Calu3 (cell line): ENCODE measurements around the gene TNFRSF8. TPM values are rescaled to one million over a fixed set of nuclear protein-coding genes. Genes with fewer than 3 reads are reported as not detected.

Experiments
- BruUV-seq: library from RNA; stranded (reverse); fragments of 400-500 nt; replicated peaks from 2 replicates; lab custom pipeline; 2021; lab: Mats Ljungman, UMichigan
- CTCF ChIA-PET: fragments of 300-600 bp; sonication (Branson Sonifier 250); formaldehyde crosslinking; loops from one replicate; lab custom pipeline; 2022; ENCODE audit warnings: antibody characterized with exemption; lab: Charles Lee
- DNase-seq: peaks from one replicate; pipeline ENCODE4 v3.0.0; 2022
- H3K27ac Mint-ChIP-seq: one replicate; pipeline ENCODE4 v1.8.0; 2022; ENCODE audit warnings: mixed read lengths; ENCODE audit not compliant: unreplicated experiment
- H3K27me3 Mint-ChIP-seq: one replicate; pipeline ENCODE4 v1.8.0; 2022; ENCODE audit warnings: mixed read lengths; ENCODE audit not compliant: unreplicated experiment
- H3K36me3 Mint-ChIP-seq: one replicate; pipeline ENCODE4 v1.8.0; 2022; ENCODE audit warnings: mild to moderate bottlenecking, moderate library complexity, mixed read lengths; ENCODE audit not compliant: insufficient read depth, unreplicated experiment
- H3K4me1 Mint-ChIP-seq: one replicate; pipeline ENCODE4 v1.8.0; 2022; ENCODE audit warnings: mild to moderate bottlenecking, low read depth, mixed read lengths; ENCODE audit not compliant: unreplicated experiment
- H3K4me3 Mint-ChIP-seq: one replicate; pipeline ENCODE4 v1.8.0; 2022; ENCODE audit warnings: mild to moderate bottlenecking, low read depth, moderate library complexity, mixed read lengths; ENCODE audit not compliant: unreplicated experiment
- H3K9me3 Mint-ChIP-seq: one replicate; pipeline ENCODE4 v1.8.0; 2022; ENCODE audit warnings: low read depth, mixed read lengths; ENCODE audit not compliant: unreplicated experiment
- intact Hi-C: fragments of 100-400 bp; cut with micrococcal nuclease; formaldehyde crosslinking; loops from one replicate; pipeline ENCODE4 v1.10.0; 2022; ENCODE audit not compliant: unreplicated experiment
- total RNA-seq: library from RNA; stranded (reverse); gene quantifications from 2 replicates; pipeline ENCODE4 v1.2.3, GENCODE V29; 2022
- TF ChIP-seq, protein P1 (sequence below): fragments of 200-600 bp; IDR thresholded peaks from one replicate; pipeline ENCODE4 v1.8.0; 2022; ENCODE audit warnings: antibody characterized with exemption; ENCODE audit not compliant: unreplicated experiment

The TNFRSF8 gene
- total RNA-seq, 1 experiment from 2014 or later = not detected

DNA sequence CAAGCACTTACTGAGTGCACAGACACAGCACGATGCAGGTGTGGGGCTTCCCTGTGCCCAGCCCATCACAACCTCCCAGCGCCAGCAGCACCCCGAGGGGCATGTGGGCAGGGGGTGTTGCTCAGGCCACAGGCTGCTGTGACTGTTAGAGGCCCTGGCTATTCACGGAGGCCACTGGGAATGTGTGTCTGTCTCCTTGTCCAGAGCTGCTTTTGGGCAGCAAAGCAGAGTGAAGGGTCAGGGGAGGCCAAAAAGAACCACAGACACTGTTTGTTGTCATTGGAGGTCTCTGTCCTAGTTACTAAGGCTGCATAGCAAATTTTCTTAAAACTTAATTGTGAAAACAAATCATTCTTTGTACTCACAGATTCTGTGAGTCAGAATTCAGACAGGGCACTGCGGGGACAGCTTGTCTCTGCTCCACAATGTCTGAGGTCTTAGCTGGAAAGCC is 49.6 kb downstream of the TNFRSF8 start:
- no peaks in the 10 kb centered on the region for H3K9me3 Mint-ChIP-seq
- TF ChIP-seq, protein P1, sequence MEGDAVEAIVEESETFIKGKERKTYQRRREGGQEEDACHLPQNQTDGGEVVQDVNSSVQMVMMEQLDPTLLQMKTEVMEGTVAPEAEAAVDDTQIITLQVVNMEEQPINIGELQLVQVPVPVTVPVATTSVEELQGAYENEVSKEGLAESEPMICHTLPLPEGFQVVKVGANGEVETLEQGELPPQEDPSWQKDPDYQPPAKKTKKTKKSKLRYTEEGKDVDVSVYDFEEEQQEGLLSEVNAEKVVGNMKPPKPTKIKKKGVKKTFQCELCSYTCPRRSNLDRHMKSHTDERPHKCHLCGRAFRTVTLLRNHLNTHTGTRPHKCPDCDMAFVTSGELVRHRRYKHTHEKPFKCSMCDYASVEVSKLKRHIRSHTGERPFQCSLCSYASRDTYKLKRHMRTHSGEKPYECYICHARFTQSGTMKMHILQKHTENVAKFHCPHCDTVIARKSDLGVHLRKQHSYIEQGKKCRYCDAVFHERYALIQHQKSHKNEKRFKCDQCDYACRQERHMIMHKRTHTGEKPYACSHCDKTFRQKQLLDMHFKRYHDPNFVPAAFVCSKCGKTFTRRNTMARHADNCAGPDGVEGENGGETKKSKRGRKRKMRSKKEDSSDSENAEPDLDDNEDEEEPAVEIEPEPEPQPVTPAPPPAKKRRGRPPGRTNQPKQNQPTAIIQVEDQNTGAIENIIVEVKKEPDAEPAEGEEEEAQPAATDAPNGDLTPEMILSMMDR = no peak
- DNase-seq = peak; percentile 30
- CTCF ChIA-PET = no interaction called here
- no peaks in the 10 kb centered on the region for H3K27me3 Mint-ChIP-seq
- BruUV-seq = no TSS peak
- no peak overlapping the region for H3K4me3 Mint-ChIP-seq
- peaks cover 10% of the 10 kb centered on the region for H3K4me1 Mint-ChIP-seq
- intact Hi-C loops = no loop called here
- no peak overlapping the region for H3K27ac Mint-ChIP-seq
- no peaks in the 10 kb centered on the region for H3K36me3 Mint-ChIP-seq

DNA sequence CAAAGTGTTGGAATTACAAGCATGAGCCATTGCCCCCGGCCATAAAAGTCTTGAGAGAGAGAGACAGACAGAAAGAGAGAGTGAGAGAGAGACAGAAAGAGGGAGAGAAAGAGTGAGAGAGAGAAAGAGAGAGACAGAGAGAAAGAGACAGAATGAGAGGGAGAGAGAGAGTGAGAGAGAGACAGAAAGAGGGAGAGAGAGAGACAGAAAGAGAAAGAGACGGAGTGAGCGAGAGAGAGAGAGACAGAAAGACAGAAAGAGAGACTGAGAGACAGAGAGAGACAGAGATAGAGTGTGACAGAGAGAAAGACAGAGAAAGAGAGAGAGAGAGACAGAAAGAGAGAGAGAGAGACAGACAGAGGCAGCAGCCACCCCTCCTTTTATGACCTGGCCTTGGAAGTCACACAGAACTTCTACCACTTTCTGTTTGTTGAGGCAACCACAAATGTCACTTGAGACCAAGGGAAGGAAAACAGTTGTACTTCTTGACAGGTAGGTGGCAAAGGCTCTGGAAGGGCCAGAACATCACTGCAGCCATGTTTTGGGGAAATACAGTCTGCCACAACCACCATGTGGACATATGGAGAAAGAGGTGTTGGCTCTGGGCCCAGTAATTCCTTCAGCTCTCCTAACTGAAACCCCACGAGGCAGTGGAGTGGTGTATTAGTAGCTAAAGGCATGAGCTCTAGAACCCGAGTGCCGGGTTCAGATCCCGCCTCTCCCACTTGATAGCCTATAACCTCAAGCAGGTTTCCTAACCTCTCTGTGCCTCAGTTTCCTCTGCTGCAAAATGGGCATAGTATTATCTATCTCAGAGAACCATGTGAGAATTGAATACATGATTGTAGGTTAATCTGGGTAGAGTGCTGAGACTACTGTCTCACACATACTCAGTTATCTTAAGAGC is 50.6 kb downstream of the TNFRSF8 start:
- no peak for DNase-seq
- CTCF ChIA-PET = no interaction called here
- Mint-ChIP-seq H3K27ac (peak overlapping the region; percentile 1), H3K27me3 (no peaks in the 10 kb centered on the region), H3K4me1 (peaks cover 10% of the 10 kb centered on the region), H3K9me3 (no peaks in the 10 kb centered on the region), H3K4me3 (no peak overlapping the region), H3K36me3 (no peaks in the 10 kb centered on the region)
- intact Hi-C loops = no loop called here
- no TSS peak for BruUV-seq
- TF ChIP-seq, protein P1 = no peak

DNA sequence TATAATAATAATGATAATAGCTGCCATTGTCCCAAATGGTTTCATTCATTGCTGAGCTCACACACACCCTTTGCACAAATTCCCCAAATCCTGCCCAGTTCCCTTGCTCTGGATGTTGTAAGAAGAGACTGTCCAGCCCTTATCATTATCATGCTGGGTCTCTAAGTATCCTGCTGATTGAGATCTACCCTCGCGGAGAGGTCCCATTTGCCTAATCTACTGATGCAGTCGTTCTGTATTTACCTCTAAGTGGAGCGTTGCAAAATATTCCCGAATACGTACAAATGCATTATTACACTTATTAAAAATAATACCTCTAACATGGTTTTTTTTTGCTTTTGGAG is 51.2 kb downstream of the TNFRSF8 start:
- DNase-seq = no peak
- no TSS peak for BruUV-seq
- intact Hi-C loops = no loop called here
- no peaks in the 10 kb centered on the region for H3K9me3 Mint-ChIP-seq
- peaks cover 10% of the 10 kb centered on the region for H3K4me1 Mint-ChIP-seq
- no peaks in the 10 kb centered on the region for H3K27me3 Mint-ChIP-seq
- TF ChIP-seq, protein P1 = no peak
- H3K36me3 Mint-ChIP-seq = no peaks in the 10 kb centered on the region
- CTCF ChIA-PET = no interaction called here
- H3K27ac Mint-ChIP-seq = no peak overlapping the region
- H3K4me3 Mint-ChIP-seq = no peak overlapping the region

DNA sequence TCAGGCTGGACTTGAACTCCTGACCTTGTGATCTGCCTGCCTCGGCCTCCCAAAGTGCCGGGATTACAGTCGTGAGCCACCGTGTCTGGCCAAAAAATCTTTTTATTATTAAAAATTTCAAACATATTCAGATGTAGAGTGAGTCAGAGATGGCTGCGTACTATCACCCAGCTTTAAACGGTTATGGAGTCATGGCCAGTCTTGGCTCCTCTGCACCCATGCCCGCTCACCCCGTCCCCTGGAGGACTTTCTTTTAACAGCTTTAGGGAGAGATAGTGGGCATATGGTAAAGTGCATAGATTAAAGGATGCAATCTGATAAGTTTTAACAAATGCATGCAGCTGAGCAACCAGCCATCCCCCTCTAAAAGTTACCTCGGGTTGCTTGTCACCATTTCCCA is 51.8 kb downstream of the TNFRSF8 start:
- Mint-ChIP-seq H3K36me3 (no peaks in the 10 kb centered on the region), H3K4me1 (peaks cover 10% of the 10 kb centered on the region), H3K4me3 (no peak overlapping the region), H3K27ac (no peak overlapping the region), H3K9me3 (no peaks in the 10 kb centered on the region), H3K27me3 (peaks cover 5% of the 10 kb centered on the region)
- TF ChIP-seq, protein P1 = no peak
- intact Hi-C loops = no loop called here
- DNase-seq = no peak
- CTCF ChIA-PET = no interaction called here
- BruUV-seq = no TSS peak
